Body of pancreas (tissue), 4 donors: ENCODE results near the gene ESPL1.

ENCODE experiments used
- POLR2A ChIP-seq, 3 donors: fragments of 450-650 bp; IDR thresholded peaks; one replicate each; pipeline ENCODE4 v1.6.1; 2016; ENCODE audit warnings: antibody characterized with exemption in 3 of 3, mild to moderate bottlenecking in 2 of 3
- TF ChIP-seq, protein P1 (sequence below), 7 experiments: fragments of 450-650 bp in 4 of 7; fragments of 200-600 bp in 3 of 7; sonication (generic) in 3 of 7; IDR thresholded peaks; one replicate each; pipeline ENCODE4 v1.5.1; 2016 to 2019; ENCODE audit warnings: antibody characterized with exemption in 7 of 7

DNA sequence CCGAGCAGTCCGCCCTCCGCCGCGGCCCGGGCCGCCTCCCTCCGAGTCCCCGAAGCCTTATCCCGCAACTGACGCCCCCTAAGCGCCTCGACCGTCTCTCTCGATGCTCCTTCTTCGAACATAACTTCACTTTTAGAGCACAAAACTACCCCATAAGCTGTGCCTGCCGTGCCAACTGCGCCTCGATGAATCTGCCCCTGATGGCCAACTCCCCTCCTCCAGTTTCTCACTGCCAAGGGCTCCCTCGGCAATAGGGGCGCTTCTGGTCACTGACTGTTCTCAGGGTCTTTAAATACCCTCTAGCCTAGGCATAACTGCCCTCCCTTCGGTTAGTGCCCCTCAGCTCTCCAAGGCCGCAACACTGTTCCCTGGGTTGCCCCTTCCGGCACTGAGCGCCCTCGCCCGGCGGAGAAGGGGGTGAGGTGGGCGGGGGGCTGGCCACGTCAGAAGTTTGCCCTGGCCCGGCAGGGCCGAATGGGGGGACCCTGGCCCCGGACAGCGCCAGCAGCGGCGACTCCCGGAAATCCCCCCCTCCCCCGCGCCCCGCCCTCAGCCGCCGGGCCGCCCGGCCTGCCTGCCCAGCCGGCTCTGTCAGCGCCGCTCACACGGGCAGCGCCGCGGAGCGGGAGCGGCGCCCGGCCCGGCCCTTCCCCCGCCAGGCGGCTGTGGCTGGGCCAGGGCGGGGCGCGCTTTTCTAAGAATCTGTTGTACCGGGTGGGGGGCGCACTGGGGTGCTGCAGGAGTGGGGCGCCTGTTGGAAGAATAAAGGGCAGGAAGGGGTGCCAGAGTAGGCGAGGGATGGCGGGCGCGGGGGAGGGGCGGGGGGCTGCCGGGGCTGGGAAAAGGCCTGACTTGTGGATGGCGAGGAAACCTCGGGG lies 46.7 kb upstream of the ESPL1 start:
- TF ChIP-seq, protein P1, sequence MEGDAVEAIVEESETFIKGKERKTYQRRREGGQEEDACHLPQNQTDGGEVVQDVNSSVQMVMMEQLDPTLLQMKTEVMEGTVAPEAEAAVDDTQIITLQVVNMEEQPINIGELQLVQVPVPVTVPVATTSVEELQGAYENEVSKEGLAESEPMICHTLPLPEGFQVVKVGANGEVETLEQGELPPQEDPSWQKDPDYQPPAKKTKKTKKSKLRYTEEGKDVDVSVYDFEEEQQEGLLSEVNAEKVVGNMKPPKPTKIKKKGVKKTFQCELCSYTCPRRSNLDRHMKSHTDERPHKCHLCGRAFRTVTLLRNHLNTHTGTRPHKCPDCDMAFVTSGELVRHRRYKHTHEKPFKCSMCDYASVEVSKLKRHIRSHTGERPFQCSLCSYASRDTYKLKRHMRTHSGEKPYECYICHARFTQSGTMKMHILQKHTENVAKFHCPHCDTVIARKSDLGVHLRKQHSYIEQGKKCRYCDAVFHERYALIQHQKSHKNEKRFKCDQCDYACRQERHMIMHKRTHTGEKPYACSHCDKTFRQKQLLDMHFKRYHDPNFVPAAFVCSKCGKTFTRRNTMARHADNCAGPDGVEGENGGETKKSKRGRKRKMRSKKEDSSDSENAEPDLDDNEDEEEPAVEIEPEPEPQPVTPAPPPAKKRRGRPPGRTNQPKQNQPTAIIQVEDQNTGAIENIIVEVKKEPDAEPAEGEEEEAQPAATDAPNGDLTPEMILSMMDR (IDR thresholded peaks at IDR 0.05), result peak in 5 of 7 experiments; percentile 8 to 32 (median 20)
- peak; percentile 37 to 90 (median 86) for TF ChIP-seq POLR2A (IDR thresholded peaks at IDR 0.05)
